Spleen (tissue), 11 donors: Measurements from ENCODE around the gene SEL1L3. TPM values are rescaled to one million over a fixed set of nuclear protein-coding genes. Genes with fewer than 3 reads are reported as not detected.

Experiments
- DNase-seq: peaks from one replicate; pipeline ENCODE4 v3.0.0-alpha.2; 2020
- H3K27ac ChIP-seq, 8 donors: fragments of 200-600 bp; sonication (generic) in 7 of 8; 1 replicate in 4 of 8; 2 replicates in 4 of 8; pipeline versions ENCODE4 v1.5.0 to v1.8.0; 2016 to 2021; ENCODE audit warnings: inconsistent platforms in 4 of 8, mild to moderate bottlenecking in 4 of 8, moderate library complexity in 1 of 8
- H3K27me3 ChIP-seq, 7 donors: fragments of 200-600 bp; sonication (generic) in 6 of 7; replicated peaks in 1 of 7; 1 replicate in 4 of 7; 2 replicates in 3 of 7; pipeline versions ENCODE4 v1.5.0 to v1.8.0; 2016 to 2021; ENCODE audit warnings: inconsistent platforms in 3 of 7, mild to moderate bottlenecking in 1 of 7
- H3K36me3 ChIP-seq, 6 donors: fragments of 200-600 bp; sonication (generic) in 5 of 6; 1 replicate in 4 of 6; 2 replicates in 2 of 6; pipeline versions ENCODE4 v1.5.0 to v1.8.0; 2016 to 2021; ENCODE audit warnings: inconsistent platforms in 2 of 6
- H3K4me1 ChIP-seq, 6 donors: fragments of 200-600 bp; sonication (generic) in 5 of 6; 1 replicate in 3 of 6; 2 replicates in 3 of 6; pipeline versions ENCODE4 v1.5.0 to v1.8.0; 2016 to 2021; ENCODE audit warnings: inconsistent platforms in 3 of 6
- H3K4me3 ChIP-seq, 8 donors: fragments of 200-600 bp; sonication (generic) in 7 of 8; 1 replicate in 4 of 8; 2 replicates in 4 of 8; pipeline versions ENCODE4 v1.5.0 to v1.8.0; 2016 to 2021; ENCODE audit warnings: inconsistent platforms in 4 of 8, mild to moderate bottlenecking in 4 of 8, moderate library complexity in 2 of 8
- H3K9me3 ChIP-seq, 8 donors: fragments of 200-600 bp; sonication (generic) in 7 of 8; 1 replicate in 4 of 8; 2 replicates in 4 of 8; pipeline versions ENCODE4 v1.5.0 to v1.8.0; 2016 to 2021; ENCODE audit warnings: inconsistent platforms in 4 of 8
- CTCF ChIP-seq, 11 experiments: fragments of 200-600 bp in 7 of 11; fragments of 450-650 bp in 4 of 11; sonication (generic) in 4 of 11; IDR thresholded peaks in 8 of 11; conservative IDR thresholded peaks in 3 of 11; 1 replicate in 7 of 11; 2 replicates in 4 of 11; pipeline versions ENCODE4 v1.4.0 to v1.8.0; 2016 to 2021; ENCODE audit warnings: antibody characterized with exemption in 11 of 11, inconsistent platforms in 4 of 11, mild to moderate bottlenecking in 1 of 11
- POLR2A ChIP-seq, 3 donors: fragments of 450-650 bp; IDR thresholded peaks; one replicate each; pipeline ENCODE4 v1.5.1; 2017; ENCODE audit warnings: antibody characterized with exemption in 3 of 3, mild to moderate bottlenecking in 1 of 3
- POLR2AphosphoS5 ChIP-seq, 3 donors: sonication (generic); formaldehyde crosslinking; IDR thresholded peaks; one replicate each; pipeline ENCODE4 v1.5.1; 2017; ENCODE audit warnings: antibody characterized with exemption in 3 of 3
- WGBS, 5 donors: extraction: QIAGEN DNeasy Blood & Tissue Kit in 3 of 5; methylation state at CpG; one replicate each; pipeline versions ENCODE4 v1.1.5 to v1.1.7; 2013 to 2018; 5-methylcytosine and 5-hydroxymethylcytosine counted together
- intact Hi-C: fragments of 100-400 bp; cut with DNase I; formaldehyde crosslinking; loops from one replicate; pipeline ENCODE4 v1.15.0; 2023; ENCODE audit warnings: low total_unique reads
- polyA plus RNA-seq, 3 donors: library from polyadenylated mRNA; stranded (reverse); fragments of 200-250 nt; gene quantifications; one replicate each; pipeline ENCODE4 v1.2.1, GENCODE V29; 2013
- total RNA-seq, 7 donors: library from RNA; depleted of rRNA in 3 of 7; stranded (reverse); fragments of >200 nt in 3 of 7; fragmentation: NEBNext Ultra II Directional in 4 of 7; extraction: Animal tissue kit (Norgen Biotek cat#: 25700) in 4 of 7; gene quantifications; one replicate each; pipeline versions ENCODE4 v1.1.0 to v1.2.1, GENCODE V29; 2016 to 2021
- donor health status: healthy with polysubstance abuse.
- donor health status: DM: no; HTN: no; CAD: no; lungs with moderate emphysema.
- donor health status: DM: no; HTN: no; CAD: no.
- donor health status: Bipolar disorder and iron deficiency.
- donor health status: healthy.
- donor health status: DM: no; HTN: no; CAD: no.
- donor health status: DM: yes; HTN: yes; CAD: no.

The SEL1L3 gene
- total and polyA plus RNA-seq, 10 donors = 59.0 to 319 (median 127) TPM

- Histone ChIP-seq H3K27me3 (no peaks in the 10 kb centered on the region), H3K4me1 (no peaks in the 10 kb centered on the region), H3K9me3 (peaks cover 0 to 7% (median 0%) of the 10 kb centered on the region in 8 donors), H3K4me3 (no peak overlapping the region), H3K27ac (no peak overlapping the region), H3K36me3 (no peaks in the 10 kb centered on the region)
- TF ChIP-seq CTCF (IDR thresholded peaks at IDR 0.05 in 8 of 11, conservative IDR thresholded peaks at IDR 0.05 in 3 of 11) = no peak
- no peak for TF ChIP-seq POLR2AphosphoS5 (IDR thresholded peaks at IDR 0.05)
- no peak for TF ChIP-seq POLR2A (IDR thresholded peaks at IDR 0.05)
- 92 to 96% (median 93%) methylated on average over 4 of the region's 4 CpGs for WGBS, 5 donors
- no peak for DNase-seq
- intact Hi-C loops = no loop called here
These were observed 149.0 kb downstream of the SEL1L3 start for GRCh38 chr4:25713812-25714211.

GRCh38 chr4:25712611-25713010 lies 150.2 kb downstream of the SEL1L3 start:
- TF ChIP-seq CTCF (IDR thresholded peaks at IDR 0.05 in 8 of 11, conservative IDR thresholded peaks at IDR 0.05 in 3 of 11) (no peak), POLR2A (IDR thresholded peaks at IDR 0.05) (no peak), POLR2AphosphoS5 (IDR thresholded peaks at IDR 0.05) (no peak)
- DNase-seq = no peak
- H3K36me3 ChIP-seq = no peaks in the 10 kb centered on the region
- no peaks in the 10 kb centered on the region for H3K27me3 ChIP-seq
- peaks cover 0 to 10% (median 0%) of the 10 kb centered on the region in 8 donors for H3K9me3 ChIP-seq
- no peaks in the 10 kb centered on the region for H3K4me1 ChIP-seq
- intact Hi-C loops = no loop called here
- 94 to 100% (median 95%) methylated on average over 2 of the region's 2 CpGs for WGBS, 5 donors
- H3K27ac ChIP-seq = no peak overlapping the region
- no peak overlapping the region for H3K4me3 ChIP-seq

GRCh38 chr4:25710637-25711036 lies 152.2 kb downstream of the SEL1L3 start:
- Histone ChIP-seq H3K4me3 (no peak overlapping the region), H3K4me1 (no peaks in the 10 kb centered on the region), H3K27ac (no peak overlapping the region), H3K9me3 (peaks cover 0 to 10% (median 0%) of the 10 kb centered on the region in 8 donors), H3K36me3 (no peaks in the 10 kb centered on the region), H3K27me3 (no peaks in the 10 kb centered on the region)
- 56 to 61% (median 59%) methylated on average over 3 of the region's 3 CpGs for WGBS, 5 donors
- TF ChIP-seq CTCF (IDR thresholded peaks at IDR 0.05 in 8 of 11, conservative IDR thresholded peaks at IDR 0.05 in 3 of 11) (no peak), POLR2A (IDR thresholded peaks at IDR 0.05) (no peak), POLR2AphosphoS5 (IDR thresholded peaks at IDR 0.05) (no peak)
- no peak for DNase-seq
- intact Hi-C loops = no loop called here

GRCh38 chr4:25704516-25704915 lies 158.3 kb downstream of the SEL1L3 start:
- no peaks in the 10 kb centered on the region for H3K36me3 ChIP-seq
- 58 to 74% (median 66%) methylated on average over 2 of the region's 2 CpGs for WGBS, 5 donors
- no peaks in the 10 kb centered on the region for H3K4me1 ChIP-seq
- peaks cover 0 to 10% (median 0%) of the 10 kb centered on the region in 8 donors for H3K9me3 ChIP-seq
- no peak for DNase-seq
- TF ChIP-seq POLR2A (IDR thresholded peaks at IDR 0.05) (no peak), CTCF (IDR thresholded peaks at IDR 0.05 in 8 of 11, conservative IDR thresholded peaks at IDR 0.05 in 3 of 11) (no peak), POLR2AphosphoS5 (IDR thresholded peaks at IDR 0.05) (no peak)
- no peak overlapping the region for H3K4me3 ChIP-seq
- intact Hi-C loops = no loop called here
- no peaks in the 10 kb centered on the region for H3K27me3 ChIP-seq
- H3K27ac ChIP-seq = no peak overlapping the region
